CD4-positive, alpha-beta T cell treated with Interferon alpha-2 for 1 hour (primary cell): ENCODE data around the gene CNEP1R1.

ENCODE experiments used
- DNase-seq, 2 donors: peaks; one replicate each; pipeline ENCODE4 v3.0.0-alpha.2; 2020 to 2022

CNEP1R1 gene

GRCh38 chr16:50021544-50021943, 3.5 kb upstream of the CNEP1R1 start:
- no peak for DNase-seq

GRCh38 chr16:50023641-50024040, 1.4 kb upstream of the CNEP1R1 start:
- no peak for DNase-seq

GRCh38 chr16:50024207-50024606, 818 bp upstream of the CNEP1R1 start:
- no peak for DNase-seq

GRCh38 chr16:50025537-50025931, 509 bp downstream of the CNEP1R1 start:
- peak in 1 of 2 donors; percentile 38 for DNase-seq

GRCh38 chr16:50027829-50028228, 2.8 kb downstream of the CNEP1R1 start:
- no peak for DNase-seq

- DNase-seq, result no peak
Measured at GRCh38 chr16:50035468-50035992, 10.5 kb downstream of the CNEP1R1 start.

GRCh38 chr16:50036426-50036825, 11.4 kb downstream of the CNEP1R1 start:
- DNase-seq, result no peak

- no peak for DNase-seq
Measured at GRCh38 chr16:50037662-50038220, 12.7 kb downstream of the CNEP1R1 start.

GRCh38 chr16:50038286-50038685, 13.3 kb downstream of the CNEP1R1 start:
- no peak for DNase-seq

- DNase-seq, result peak; percentile 22 to 61
Measured at GRCh38 chr16:50038756-50039529, 13.9 kb downstream of the CNEP1R1 start.

- no peak for DNase-seq
Measured at GRCh38 chr16:50040018-50040417, 15.0 kb downstream of the CNEP1R1 start.

GRCh38 chr16:50040710-50041109, 15.7 kb downstream of the CNEP1R1 start:
- DNase-seq, result no peak

GRCh38 chr16:50043358-50043757, 18.3 kb downstream of the CNEP1R1 start:
- DNase-seq, result no peak

GRCh38 chr16:50045412-50045811, 20.4 kb downstream of the CNEP1R1 start:
- DNase-seq, result no peak

- DNase-seq, result no peak
Measured at GRCh38 chr16:50046853-50047252, 21.8 kb downstream of the CNEP1R1 start.

GRCh38 chr16:50047864-50048263, 22.8 kb downstream of the CNEP1R1 start:
- no peak for DNase-seq

GRCh38 chr16:50050802-50051201, 25.8 kb downstream of the CNEP1R1 start:
- no peak for DNase-seq

- no peak for DNase-seq
Measured at GRCh38 chr16:50056226-50056625, 31.2 kb downstream of the CNEP1R1 start.

GRCh38 chr16:50058091-50058771, 33.2 kb downstream of the CNEP1R1 start:
- no peak for DNase-seq

- DNase-seq, result no peak
Measured at GRCh38 chr16:50059111-50059510, 34.1 kb downstream of the CNEP1R1 start.

GRCh38 chr16:50059669-50060068, 34.6 kb downstream of the CNEP1R1 start:
- DNase-seq, result no peak

GRCh38 chr16:50061326-50061725, 36.3 kb downstream of the CNEP1R1 start:
- no peak for DNase-seq

GRCh38 chr16:50065241-50065623, 40.2 kb downstream of the CNEP1R1 start:
- DNase-seq, result no peak
